ENCODE measurements around the gene DNMT1. TPM values are rescaled to one million over a fixed set of nuclear protein-coding genes. Genes with fewer than 3 reads are reported as not detected.

DNMT1 gene
- total RNA-seq, 2 donors from 2014 or later: 57.5 to 61.2 TPM

DNA sequence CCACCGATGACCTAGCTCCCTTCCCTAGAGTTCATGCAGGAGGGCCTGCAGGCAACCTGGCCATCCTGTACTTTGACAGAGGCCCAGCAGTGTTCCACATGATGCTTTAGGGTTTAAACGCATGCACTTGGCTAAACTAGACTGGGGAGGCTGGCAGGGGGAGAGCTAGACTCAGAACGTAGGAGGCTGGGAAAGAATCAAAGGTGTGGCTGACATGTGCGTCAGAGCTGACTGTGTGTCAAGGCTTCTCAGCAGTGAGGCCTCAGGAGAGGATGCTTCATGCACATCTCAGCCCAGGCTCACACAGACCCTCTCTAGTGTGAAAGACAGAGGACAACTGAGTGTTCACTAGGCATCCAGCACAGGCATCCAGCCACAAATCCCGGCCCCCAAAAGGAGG is 28.7 kb downstream of the DNMT1 start:
- H3K27me3 ChIP-seq (replicated peaks; ENCODE audit: insufficient read depth): no peaks in the 10 kb centered on the region
- TF ChIP-seq CTCF (IDR thresholded peaks at IDR 0.05): no peak
- H3K36me3 ChIP-seq: peaks cover 24% of the 10 kb centered on the region
- H3K27ac ChIP-seq: no peak overlapping the region
- H3K9me3 ChIP-seq: no peaks in the 10 kb centered on the region
- H3K4me1 ChIP-seq (ENCODE audit: control insufficient read depth in 1 of 2, low read depth in 2 of 2): no peaks in the 10 kb centered on the region
- no peak for ATAC-seq (ENCODE audit: insufficient number of reproducible peaks, low FRiP score, low read depth)
- no peak overlapping the region for H3K4me3 ChIP-seq
- no peak for DNase-seq (ENCODE audit: low spot score)

- TF ChIP-seq CTCF (IDR thresholded peaks at IDR 0.05): no peak
- no peak overlapping the region for H3K4me3 ChIP-seq
- no peak for ATAC-seq (ENCODE audit: insufficient number of reproducible peaks, low FRiP score, low read depth)
- H3K36me3 ChIP-seq: peaks cover 43% of the 10 kb centered on the region
- no peak overlapping the region for H3K27ac ChIP-seq
- no peaks in the 10 kb centered on the region for H3K4me1 ChIP-seq (ENCODE audit: control insufficient read depth in 1 of 2, low read depth in 2 of 2)
- H3K9me3 ChIP-seq: no peaks in the 10 kb centered on the region
- H3K27me3 ChIP-seq (replicated peaks; ENCODE audit: insufficient read depth): no peaks in the 10 kb centered on the region
- DNase-seq (ENCODE audit: low spot score): no peak
Measured at GRCh38 chr19:10163536-10163935, 31.2 kb downstream of the DNMT1 start.

DNA sequence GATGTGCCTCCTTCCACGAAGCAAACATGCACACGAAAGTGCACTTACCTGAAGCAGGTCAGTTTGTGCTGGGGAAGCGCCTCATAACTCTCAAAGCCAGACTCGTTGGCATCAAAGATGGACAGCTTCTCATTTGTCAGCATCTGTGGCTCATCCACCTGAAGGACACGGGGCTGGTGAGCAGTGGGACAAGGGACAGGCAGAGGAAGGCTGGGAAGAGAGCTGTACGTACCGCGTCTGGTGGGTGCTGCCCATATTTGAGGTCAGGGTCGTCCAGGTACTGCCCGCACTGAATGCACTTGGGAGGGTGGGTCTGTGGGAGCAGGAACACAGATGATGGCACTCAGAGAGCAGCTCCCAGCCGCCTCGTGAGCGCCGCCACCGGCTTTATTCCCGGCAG is 35.1 kb downstream of the DNMT1 start:
- peaks cover 55% of the 10 kb centered on the region for H3K36me3 ChIP-seq
- H3K9me3 ChIP-seq: no peaks in the 10 kb centered on the region
- H3K4me1 ChIP-seq (ENCODE audit: control insufficient read depth in 1 of 2, low read depth in 2 of 2): no peaks in the 10 kb centered on the region
- no peak overlapping the region for H3K4me3 ChIP-seq
- no peak for DNase-seq (ENCODE audit: low spot score)
- no peak for ATAC-seq (ENCODE audit: insufficient number of reproducible peaks, low FRiP score, low read depth)
- no peak for TF ChIP-seq CTCF (IDR thresholded peaks at IDR 0.05)
- H3K27ac ChIP-seq: no peak overlapping the region
- H3K27me3 ChIP-seq (replicated peaks; ENCODE audit: insufficient read depth): no peaks in the 10 kb centered on the region

DNA sequence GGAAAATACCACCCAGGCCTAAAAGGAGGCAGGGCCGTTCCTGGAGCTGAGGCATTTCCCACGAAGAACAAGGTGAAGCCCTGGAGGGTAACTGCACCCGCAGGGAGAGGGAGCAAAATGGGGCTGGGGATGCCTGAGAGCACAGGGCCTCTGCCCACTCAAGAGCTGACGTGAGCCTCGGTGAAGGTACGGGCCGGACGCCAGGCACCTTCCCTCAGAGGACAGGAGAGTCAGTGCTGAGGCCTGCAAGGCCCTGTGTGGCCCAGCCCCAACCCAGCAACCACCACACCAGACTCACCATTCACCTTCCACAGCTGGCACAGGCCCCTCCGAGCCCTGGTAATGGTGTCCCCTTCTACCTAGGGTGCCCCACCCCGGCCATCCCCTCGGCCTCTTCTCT is 36.3 kb downstream of the DNMT1 start:
- no peak for DNase-seq (ENCODE audit: low spot score)
- Histone ChIP-seq H3K27me3 (replicated peaks; ENCODE audit: insufficient read depth) (no peaks in the 10 kb centered on the region), H3K27ac (no peak overlapping the region), H3K4me1 (ENCODE audit: control insufficient read depth in 1 of 2, low read depth in 2 of 2) (no peaks in the 10 kb centered on the region), H3K36me3 (peaks cover 65% of the 10 kb centered on the region), H3K9me3 (no peaks in the 10 kb centered on the region), H3K4me3 (no peak overlapping the region)
- no peak for ATAC-seq (ENCODE audit: insufficient number of reproducible peaks, low FRiP score, low read depth)
- TF ChIP-seq CTCF (IDR thresholded peaks at IDR 0.05): no peak

GRCh38 chr19:10158071-10158470 is 36.7 kb downstream of the DNMT1 start:
- H3K36me3 ChIP-seq: peaks cover 67% of the 10 kb centered on the region

More at GRCh38 chr19:10158071-10158470, 36.7 kb downstream of the DNMT1 start:
- TF ChIP-seq CTCF (IDR thresholded peaks at IDR 0.05): no peak
- no peaks in the 10 kb centered on the region for H3K9me3 ChIP-seq
- no peak overlapping the region for H3K4me3 ChIP-seq
- DNase-seq (ENCODE audit: low spot score) (no peak), ATAC-seq (ENCODE audit: insufficient number of reproducible peaks, low FRiP score, low read depth) (no peak)
- H3K27ac ChIP-seq: no peak overlapping the region
- H3K4me1 ChIP-seq (ENCODE audit: control insufficient read depth in 1 of 2, low read depth in 2 of 2): no peaks in the 10 kb centered on the region
- H3K27me3 ChIP-seq (replicated peaks; ENCODE audit: insufficient read depth): no peaks in the 10 kb centered on the region

All from thoracic aorta (tissue), 2 donors.